GM12872 (cell line): Measurements from ENCODE around the gene CNKSR2.

Source experiments
- TF ChIP-seq, protein P1 (sequence below): IDR thresholded peaks from 3 replicates; pipeline ENCODE4 v1.5.1; 2011; ENCODE audit warnings: low read depth, mild to moderate bottlenecking, low read length, moderate library complexity; ENCODE audit not compliant: insufficient read depth

CNKSR2 gene

DNA sequence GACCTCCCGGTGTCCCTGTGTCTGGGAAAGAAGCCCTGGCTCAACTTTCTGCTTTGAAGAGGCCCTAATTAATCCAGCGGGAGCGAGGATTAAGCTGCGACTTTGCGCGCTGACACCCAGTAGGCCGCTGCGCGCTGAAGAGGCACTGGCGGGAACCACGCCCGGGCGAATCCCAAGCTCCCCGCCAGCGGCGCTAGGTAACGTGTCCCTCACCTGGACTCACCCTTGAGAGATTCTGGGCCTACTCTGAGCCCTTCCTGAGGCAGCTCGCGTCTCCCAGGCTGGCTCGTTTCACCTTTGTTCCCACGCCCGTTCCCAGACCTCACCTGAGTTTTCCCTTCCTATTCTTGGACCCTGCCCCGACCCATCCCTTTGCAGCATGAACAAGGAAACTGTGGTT lies 284.5 kb downstream of the CNKSR2 start:
- TF ChIP-seq, protein P1, sequence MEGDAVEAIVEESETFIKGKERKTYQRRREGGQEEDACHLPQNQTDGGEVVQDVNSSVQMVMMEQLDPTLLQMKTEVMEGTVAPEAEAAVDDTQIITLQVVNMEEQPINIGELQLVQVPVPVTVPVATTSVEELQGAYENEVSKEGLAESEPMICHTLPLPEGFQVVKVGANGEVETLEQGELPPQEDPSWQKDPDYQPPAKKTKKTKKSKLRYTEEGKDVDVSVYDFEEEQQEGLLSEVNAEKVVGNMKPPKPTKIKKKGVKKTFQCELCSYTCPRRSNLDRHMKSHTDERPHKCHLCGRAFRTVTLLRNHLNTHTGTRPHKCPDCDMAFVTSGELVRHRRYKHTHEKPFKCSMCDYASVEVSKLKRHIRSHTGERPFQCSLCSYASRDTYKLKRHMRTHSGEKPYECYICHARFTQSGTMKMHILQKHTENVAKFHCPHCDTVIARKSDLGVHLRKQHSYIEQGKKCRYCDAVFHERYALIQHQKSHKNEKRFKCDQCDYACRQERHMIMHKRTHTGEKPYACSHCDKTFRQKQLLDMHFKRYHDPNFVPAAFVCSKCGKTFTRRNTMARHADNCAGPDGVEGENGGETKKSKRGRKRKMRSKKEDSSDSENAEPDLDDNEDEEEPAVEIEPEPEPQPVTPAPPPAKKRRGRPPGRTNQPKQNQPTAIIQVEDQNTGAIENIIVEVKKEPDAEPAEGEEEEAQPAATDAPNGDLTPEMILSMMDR: no peak

- TF ChIP-seq, protein P1: no peak
These were observed 285.1 kb downstream of the CNKSR2 start for GRCh38 chrX:21659320-21659719.

- TF ChIP-seq, protein P1: no peak
These were observed 285.9 kb downstream of the CNKSR2 start for GRCh38 chrX:21660156-21660555.

DNA sequence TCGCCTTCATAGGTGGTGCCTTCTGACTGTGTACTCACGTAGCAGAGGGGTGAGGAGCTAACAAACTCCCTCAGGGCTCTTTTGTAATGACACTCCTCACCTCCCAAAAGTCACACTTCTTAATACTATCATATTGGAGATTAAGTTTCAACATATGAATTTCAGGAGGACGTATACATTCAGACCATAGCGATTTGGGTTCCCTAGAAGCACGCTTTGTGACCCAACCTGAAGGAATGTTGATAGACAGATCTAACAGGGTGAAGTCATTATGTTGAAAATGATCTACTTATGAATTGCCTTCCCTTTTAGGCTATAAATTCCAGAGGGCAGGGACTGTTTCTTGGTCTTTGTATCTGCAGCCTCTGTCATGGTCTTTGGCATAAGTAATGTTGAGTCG lies 287.1 kb downstream of the CNKSR2 start:
- TF ChIP-seq, protein P1: no peak

GRCh38 chrX:21662761-21663160 lies 288.5 kb downstream of the CNKSR2 start:
- TF ChIP-seq, protein P1: no peak

DNA sequence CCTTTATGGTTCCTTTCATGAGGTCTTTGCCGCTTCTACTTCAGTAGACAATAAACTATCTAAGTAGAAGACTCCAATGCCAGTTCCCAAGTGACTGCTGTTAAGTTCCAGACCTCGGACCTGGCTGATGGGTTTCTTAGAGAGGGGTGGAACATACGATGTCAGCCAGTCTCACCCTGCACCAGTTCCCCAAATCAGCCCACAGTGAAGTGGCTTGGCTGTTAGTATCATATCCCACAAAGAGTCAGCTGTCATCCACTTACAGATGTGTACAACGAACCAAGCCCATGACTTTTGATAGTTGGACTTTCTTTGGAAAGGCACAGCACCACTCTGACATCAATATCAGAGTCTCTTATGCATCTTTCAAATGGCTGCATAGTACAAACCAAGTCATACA lies 292.0 kb downstream of the CNKSR2 start:
- TF ChIP-seq, protein P1: no peak

DNA sequence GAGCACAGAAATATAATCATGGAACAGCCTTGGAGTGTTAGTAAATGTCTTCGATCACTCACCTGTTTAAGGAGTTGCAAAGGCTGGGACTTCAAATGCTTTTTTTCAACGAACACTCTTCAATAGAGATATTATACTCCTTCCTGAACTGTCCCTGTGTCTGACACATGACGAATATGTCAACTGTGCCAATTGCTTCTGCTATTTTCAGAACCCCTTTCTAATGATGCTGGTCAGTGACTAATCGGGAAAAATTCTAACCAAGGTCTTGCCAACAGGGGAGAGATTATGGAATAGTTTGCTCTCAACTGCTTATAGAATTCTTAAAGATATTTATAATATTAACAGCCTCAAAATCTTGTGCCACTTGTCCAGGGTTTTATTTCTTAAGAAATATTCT lies 292.5 kb downstream of the CNKSR2 start:
- TF ChIP-seq, protein P1: no peak

GRCh38 chrX:21674430-21675186 lies 300.4 kb downstream of the CNKSR2 start:
- TF ChIP-seq, protein P1: no peak
